ENCODE results near the gene RAB11FIP4. TPM values are rescaled to one million over a fixed set of nuclear protein-coding genes. Genes with fewer than 3 reads are reported as not detected.

RAB11FIP4 gene
- total RNA-seq, 1 donor from 2014 or later = 10.2 TPM

DNA sequence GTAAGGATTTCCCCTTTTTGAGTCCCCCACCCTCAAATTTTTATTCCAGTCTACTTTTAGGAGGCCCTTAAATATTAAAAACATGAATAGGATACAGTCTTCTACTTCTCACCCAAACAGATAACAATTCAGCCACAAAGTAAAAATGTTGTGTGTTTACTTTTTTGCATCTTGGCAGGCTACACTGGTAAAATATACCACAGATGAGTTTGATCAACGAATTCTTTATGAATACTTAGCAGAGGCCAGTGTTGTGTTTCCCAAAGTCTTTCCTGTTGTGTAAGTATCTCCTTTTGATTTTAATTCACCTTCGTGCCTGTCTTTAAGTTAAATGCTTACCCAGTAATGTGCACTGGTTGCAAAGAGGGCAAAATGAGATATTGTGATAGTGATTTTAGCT lies 34.4 kb upstream of the RAB11FIP4 start:
- no peak for DNase-seq (ENCODE audit: low spot score)
- H3K27me3 ChIP-seq = no peaks in the 10 kb centered on the region
- Mint-ChIP-seq H3K9me3 (no peaks in the 10 kb centered on the region), H3K4me1 (no peaks in the 10 kb centered on the region), H3K27ac (no peak overlapping the region), H3K4me3 (no peak overlapping the region), H3K27me3 (ENCODE audit: insufficient read depth, low read depth) (no peaks in the 10 kb centered on the region), H3K36me3 (peaks cover 27% of the 10 kb centered on the region)
- no peak overlapping the region for H3K27ac ChIP-seq
- no peak overlapping the region for H3K4me3 ChIP-seq
- no peaks in the 10 kb centered on the region for H4K20me1 ChIP-seq (ENCODE audit: low read depth)
- no peak overlapping the region for H3K4me2 ChIP-seq
- H3F3A ChIP-seq (ENCODE audit: low read depth) = no peaks in the 10 kb centered on the region
- H2AFZ ChIP-seq (replicated peaks) = no peak overlapping the region
- no peaks in the 10 kb centered on the region for H3K9me3 ChIP-seq (ENCODE audit: low read depth)
- peaks cover 15% of the 10 kb centered on the region for H3K36me3 ChIP-seq
- TF ChIP-seq EZH2phosphoT487 (IDR thresholded peaks at IDR 0.05) (no peak), EZH2 (IDR thresholded peaks at IDR 0.05) (no peak)
- TF ChIP-seq, protein P1, sequence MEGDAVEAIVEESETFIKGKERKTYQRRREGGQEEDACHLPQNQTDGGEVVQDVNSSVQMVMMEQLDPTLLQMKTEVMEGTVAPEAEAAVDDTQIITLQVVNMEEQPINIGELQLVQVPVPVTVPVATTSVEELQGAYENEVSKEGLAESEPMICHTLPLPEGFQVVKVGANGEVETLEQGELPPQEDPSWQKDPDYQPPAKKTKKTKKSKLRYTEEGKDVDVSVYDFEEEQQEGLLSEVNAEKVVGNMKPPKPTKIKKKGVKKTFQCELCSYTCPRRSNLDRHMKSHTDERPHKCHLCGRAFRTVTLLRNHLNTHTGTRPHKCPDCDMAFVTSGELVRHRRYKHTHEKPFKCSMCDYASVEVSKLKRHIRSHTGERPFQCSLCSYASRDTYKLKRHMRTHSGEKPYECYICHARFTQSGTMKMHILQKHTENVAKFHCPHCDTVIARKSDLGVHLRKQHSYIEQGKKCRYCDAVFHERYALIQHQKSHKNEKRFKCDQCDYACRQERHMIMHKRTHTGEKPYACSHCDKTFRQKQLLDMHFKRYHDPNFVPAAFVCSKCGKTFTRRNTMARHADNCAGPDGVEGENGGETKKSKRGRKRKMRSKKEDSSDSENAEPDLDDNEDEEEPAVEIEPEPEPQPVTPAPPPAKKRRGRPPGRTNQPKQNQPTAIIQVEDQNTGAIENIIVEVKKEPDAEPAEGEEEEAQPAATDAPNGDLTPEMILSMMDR (IDR thresholded peaks at IDR 0.05) = no peak
- H3K4me1 ChIP-seq = no peaks in the 10 kb centered on the region
- no peaks in the 10 kb centered on the region for H3K79me2 ChIP-seq (ENCODE audit: low read depth)
- no peak overlapping the region for H3K9ac ChIP-seq

- Mint-ChIP-seq H3K4me3 (no peak overlapping the region), H3K4me1 (no peaks in the 10 kb centered on the region), H3K9me3 (no peaks in the 10 kb centered on the region), H3K27me3 (ENCODE audit: insufficient read depth, low read depth) (no peaks in the 10 kb centered on the region), H3K36me3 (peaks cover 30% of the 10 kb centered on the region), H3K27ac (no peak overlapping the region)
- Histone ChIP-seq H3K36me3 (peaks cover 9% of the 10 kb centered on the region), H3K9ac (no peak overlapping the region), H3K79me2 (ENCODE audit: low read depth) (no peaks in the 10 kb centered on the region), H4K20me1 (ENCODE audit: low read depth) (no peaks in the 10 kb centered on the region), H3K4me2 (no peak overlapping the region), H2AFZ (replicated peaks) (no peak overlapping the region), H3K27ac (no peak overlapping the region), H3K9me3 (ENCODE audit: low read depth) (no peaks in the 10 kb centered on the region), H3F3A (ENCODE audit: low read depth) (no peaks in the 10 kb centered on the region), H3K4me1 (no peaks in the 10 kb centered on the region), H3K4me3 (no peak overlapping the region), H3K27me3 (no peaks in the 10 kb centered on the region)
- no peak for DNase-seq (ENCODE audit: low spot score)
- TF ChIP-seq, protein P1 (IDR thresholded peaks at IDR 0.05) = no peak
- no peak for TF ChIP-seq EZH2 (IDR thresholded peaks at IDR 0.05)
- no peak for TF ChIP-seq EZH2phosphoT487 (IDR thresholded peaks at IDR 0.05)
These were observed 33.6 kb upstream of the RAB11FIP4 start for GRCh38 chr17:31357839-31358394.

GRCh38 chr17:31364012-31364411 lies 27.5 kb upstream of the RAB11FIP4 start:
- TF ChIP-seq EZH2 (IDR thresholded peaks at IDR 0.05) (no peak), EZH2phosphoT487 (IDR thresholded peaks at IDR 0.05) (no peak)
- TF ChIP-seq, protein P1 (IDR thresholded peaks at IDR 0.05) = no peak
- Mint-ChIP-seq H3K36me3 (peaks cover 26% of the 10 kb centered on the region), H3K4me1 (no peaks in the 10 kb centered on the region), H3K9me3 (no peaks in the 10 kb centered on the region), H3K4me3 (no peak overlapping the region), H3K27ac (no peak overlapping the region), H3K27me3 (ENCODE audit: insufficient read depth, low read depth) (no peaks in the 10 kb centered on the region)
- H3K4me3 ChIP-seq = no peak overlapping the region
- DNase-seq (ENCODE audit: low spot score) = no peak
- peaks cover 8% of the 10 kb centered on the region for H3F3A ChIP-seq (ENCODE audit: low read depth)
- H3K27ac ChIP-seq = no peak overlapping the region
- H3K27me3 ChIP-seq = no peaks in the 10 kb centered on the region
- H3K79me2 ChIP-seq (ENCODE audit: low read depth) = no peaks in the 10 kb centered on the region
- peaks cover 10% of the 10 kb centered on the region for H4K20me1 ChIP-seq (ENCODE audit: low read depth)
- H3K9ac ChIP-seq = no peak overlapping the region
- H2AFZ ChIP-seq (replicated peaks) = no peak overlapping the region
- H3K4me1 ChIP-seq = peaks cover 7% of the 10 kb centered on the region
- H3K36me3 ChIP-seq = peaks cover 14% of the 10 kb centered on the region
- H3K4me2 ChIP-seq = no peak overlapping the region
- no peaks in the 10 kb centered on the region for H3K9me3 ChIP-seq (ENCODE audit: low read depth)

All from neural progenitor cell (in vitro differentiated cells).